OCI-LY3 (cell line): Measurements from ENCODE around the gene RASSF9.

ENCODE experiments used
- H2AFZ ChIP-seq: fragments of 200-600, 300-600 bp; shearing (Covaris generic); 2 replicates; pipeline ENCODE4 v1.6.0; 2014; ENCODE audit warnings: antibody characterized with exemption, low read depth, low read length
- H3K27ac ChIP-seq: fragments of 200-600, 300-600 bp; sonication (generic); 2 replicates; pipeline ENCODE4 v1.5.1; 2014; ENCODE audit warnings: mild to moderate bottlenecking, low read length, moderate library complexity, mixed read lengths
- H3K27me3 ChIP-seq: fragments of 200-600, 300-600 bp; sonication (generic); 2 replicates; pipeline ENCODE4 v1.6.1; 2014; ENCODE audit warnings: low read depth, low read length, mixed read lengths
- H3K36me3 ChIP-seq: fragments of 200-600, 300-600 bp; sonication (generic); replicated peaks from 2 replicates; pipeline ENCODE3; 2014; ENCODE audit warnings: low read depth, low read length, mixed read lengths
- H3K4me1 ChIP-seq: fragments of 300-600, 200-600 bp; sonication (generic); 2 replicates; pipeline ENCODE4 v1.6.1; 2014; ENCODE audit warnings: low read length, mixed read lengths
- H3K4me2 ChIP-seq: fragments of 200-600, 300-600 bp; sonication (generic); 2 replicates; pipeline ENCODE4 v1.6.1; 2014; ENCODE audit warnings: low read length, mixed read lengths
- H3K4me3 ChIP-seq: fragments of 300-600, 200-600 bp; sonication (generic); 2 replicates; pipeline ENCODE4 v1.5.1; 2014; ENCODE audit warnings: antibody characterized with exemption, mild to moderate bottlenecking, low read length, moderate library complexity
- H3K79me2 ChIP-seq: fragments of 300-600, 200-600 bp; shearing (Covaris generic); 2 replicates; pipeline ENCODE4 v1.6.1; 2014; ENCODE audit warnings: mild to moderate bottlenecking, low read length, mixed read lengths
- H3K9ac ChIP-seq: fragments of 300-600, 200-600 bp; shearing (Covaris generic); 2 replicates; pipeline ENCODE4 v1.6.0; 2014; ENCODE audit warnings: mild to moderate bottlenecking, low read length, moderate library complexity
- H3K9me3 ChIP-seq: fragments of 200-600, 300-600 bp; shearing (Covaris generic); 2 replicates; pipeline ENCODE4 v1.6.1; 2014; ENCODE audit warnings: low read length, mixed read lengths; ENCODE audit not compliant: insufficient read depth
- H4K20me1 ChIP-seq: fragments of 200-600, 300-600 bp; sonication (generic); 2 replicates; pipeline ENCODE4 v1.6.1; 2016; ENCODE audit warnings: low read length, mixed read lengths; ENCODE audit not compliant: insufficient read depth
- EZH2phosphoT487 ChIP-seq: fragments of 200-600 bp; shearing (Covaris generic); IDR thresholded peaks from 2 replicates; pipeline ENCODE4 v1.6.1; 2018; ENCODE audit warnings: antibody characterized with exemption, mixed run types, low read depth
- TF ChIP-seq, protein P1 (sequence below): fragments of 200-600, 300-600 bp; sonication (generic); IDR thresholded peaks from 2 replicates; pipeline ENCODE4 v1.5.1; 2014; ENCODE audit warnings: antibody characterized with exemption, low read length, low read depth

The RASSF9 gene

DNA sequence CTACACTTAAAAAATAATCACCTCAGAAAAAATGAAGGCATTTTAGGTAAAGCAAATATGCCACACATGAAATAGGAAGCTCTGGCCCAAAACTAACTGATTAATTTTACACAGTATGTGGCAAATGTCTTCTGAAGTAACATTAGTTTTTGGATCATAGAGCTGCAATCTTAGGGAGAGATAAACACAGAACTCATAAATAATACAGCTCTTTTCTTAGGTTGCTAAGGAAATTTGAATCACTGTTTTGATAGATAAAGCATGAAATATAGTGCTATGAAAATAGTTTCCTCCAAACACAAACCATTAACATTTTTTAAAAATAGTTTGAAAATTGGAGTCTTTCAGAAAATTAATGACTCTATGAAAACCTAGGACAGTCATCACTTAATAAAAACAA is 15.0 kb downstream of the RASSF9 start:
- H3K4me3 ChIP-seq = no peak overlapping the region
- TF ChIP-seq EZH2phosphoT487 = no peak
- TF ChIP-seq, protein P1, sequence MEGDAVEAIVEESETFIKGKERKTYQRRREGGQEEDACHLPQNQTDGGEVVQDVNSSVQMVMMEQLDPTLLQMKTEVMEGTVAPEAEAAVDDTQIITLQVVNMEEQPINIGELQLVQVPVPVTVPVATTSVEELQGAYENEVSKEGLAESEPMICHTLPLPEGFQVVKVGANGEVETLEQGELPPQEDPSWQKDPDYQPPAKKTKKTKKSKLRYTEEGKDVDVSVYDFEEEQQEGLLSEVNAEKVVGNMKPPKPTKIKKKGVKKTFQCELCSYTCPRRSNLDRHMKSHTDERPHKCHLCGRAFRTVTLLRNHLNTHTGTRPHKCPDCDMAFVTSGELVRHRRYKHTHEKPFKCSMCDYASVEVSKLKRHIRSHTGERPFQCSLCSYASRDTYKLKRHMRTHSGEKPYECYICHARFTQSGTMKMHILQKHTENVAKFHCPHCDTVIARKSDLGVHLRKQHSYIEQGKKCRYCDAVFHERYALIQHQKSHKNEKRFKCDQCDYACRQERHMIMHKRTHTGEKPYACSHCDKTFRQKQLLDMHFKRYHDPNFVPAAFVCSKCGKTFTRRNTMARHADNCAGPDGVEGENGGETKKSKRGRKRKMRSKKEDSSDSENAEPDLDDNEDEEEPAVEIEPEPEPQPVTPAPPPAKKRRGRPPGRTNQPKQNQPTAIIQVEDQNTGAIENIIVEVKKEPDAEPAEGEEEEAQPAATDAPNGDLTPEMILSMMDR = no peak
- no peaks in the 10 kb centered on the region for H3K4me1 ChIP-seq
- H3K36me3 ChIP-seq = no peaks in the 10 kb centered on the region
- H3K27me3 ChIP-seq = no peaks in the 10 kb centered on the region
- no peaks in the 10 kb centered on the region for H4K20me1 ChIP-seq
- no peak overlapping the region for H2AFZ ChIP-seq
- no peak overlapping the region for H3K4me2 ChIP-seq
- no peak overlapping the region for H3K27ac ChIP-seq
- no peaks in the 10 kb centered on the region for H3K9me3 ChIP-seq
- no peak overlapping the region for H3K9ac ChIP-seq
- no peaks in the 10 kb centered on the region for H3K79me2 ChIP-seq

DNA sequence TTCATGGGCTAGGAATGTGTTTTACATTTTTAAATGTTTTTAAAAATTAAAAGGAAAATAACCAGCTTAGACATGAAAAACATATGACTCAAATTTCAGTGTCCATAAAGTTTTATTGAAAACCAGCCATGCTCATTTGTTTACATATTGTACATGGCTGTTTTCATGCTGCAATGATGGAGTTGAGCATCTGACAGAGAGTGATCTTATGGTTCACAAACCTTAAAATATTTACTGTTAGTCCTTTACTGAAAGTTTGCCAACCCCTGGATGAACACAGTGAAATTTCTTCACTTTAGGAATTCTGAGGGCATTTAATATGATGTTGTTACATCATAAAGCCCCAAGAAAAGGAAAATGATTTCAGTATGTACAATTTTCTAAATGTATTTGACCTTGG is 16.1 kb downstream of the RASSF9 start:
- Histone ChIP-seq H2AFZ (no peak overlapping the region), H3K9me3 (no peaks in the 10 kb centered on the region), H3K36me3 (no peaks in the 10 kb centered on the region), H3K27ac (no peak overlapping the region), H3K4me3 (no peak overlapping the region), H3K9ac (no peak overlapping the region), H3K4me2 (no peak overlapping the region), H3K4me1 (no peaks in the 10 kb centered on the region), H3K79me2 (no peaks in the 10 kb centered on the region), H4K20me1 (no peaks in the 10 kb centered on the region), H3K27me3 (no peaks in the 10 kb centered on the region)
- no peak for TF ChIP-seq EZH2phosphoT487
- TF ChIP-seq, protein P1 = no peak

DNA sequence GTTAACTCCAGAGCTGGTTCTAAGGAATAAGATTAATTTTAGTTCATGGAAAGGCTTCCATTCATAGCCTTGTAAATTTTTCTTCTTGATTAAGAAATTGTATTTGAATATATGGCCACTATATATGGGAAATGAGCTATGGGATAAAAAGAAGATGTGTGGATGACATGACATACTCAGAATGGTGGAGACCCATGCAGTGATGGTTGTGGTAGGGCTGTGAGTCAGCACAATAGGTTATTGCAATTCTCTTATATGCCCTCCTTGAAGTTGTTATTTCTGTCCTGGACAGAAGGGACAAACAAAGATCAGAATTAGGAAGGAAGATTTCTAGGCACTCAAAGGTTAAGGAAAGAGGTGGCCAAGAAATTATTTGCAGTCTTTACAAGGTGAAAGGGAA is 21.5 kb downstream of the RASSF9 start:
- H3K4me3 ChIP-seq = no peak overlapping the region
- H2AFZ ChIP-seq = no peak overlapping the region
- no peak overlapping the region for H3K9ac ChIP-seq
- no peak for TF ChIP-seq EZH2phosphoT487
- TF ChIP-seq, protein P1 = no peak
- H3K27me3 ChIP-seq = no peaks in the 10 kb centered on the region
- no peak overlapping the region for H3K4me2 ChIP-seq
- no peaks in the 10 kb centered on the region for H4K20me1 ChIP-seq
- H3K9me3 ChIP-seq = no peaks in the 10 kb centered on the region
- no peaks in the 10 kb centered on the region for H3K36me3 ChIP-seq
- no peaks in the 10 kb centered on the region for H3K4me1 ChIP-seq
- H3K79me2 ChIP-seq = no peaks in the 10 kb centered on the region
- no peak overlapping the region for H3K27ac ChIP-seq

DNA sequence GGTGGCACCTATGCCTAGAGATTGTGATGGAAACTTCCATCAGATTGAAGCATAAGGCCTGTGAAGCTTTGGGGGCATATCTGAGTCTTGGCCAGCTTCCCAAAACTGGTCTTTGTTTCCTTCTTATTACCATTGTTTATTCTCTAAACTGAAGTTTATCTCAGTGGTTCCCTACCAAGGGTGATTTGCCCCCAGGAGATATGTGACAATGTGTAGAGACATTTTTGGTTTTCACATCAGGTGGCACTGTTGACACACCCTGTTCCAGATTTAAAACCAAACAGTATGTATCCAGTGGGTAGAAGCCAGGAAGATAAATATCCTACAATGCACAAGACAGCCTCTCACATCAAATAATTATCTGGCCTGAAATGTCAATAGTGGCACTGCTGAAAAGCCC is 22.1 kb downstream of the RASSF9 start:
- no peaks in the 10 kb centered on the region for H3K4me1 ChIP-seq
- no peaks in the 10 kb centered on the region for H3K9me3 ChIP-seq

More for the DNA sequence above, 22.1 kb downstream of the RASSF9 start:
- Histone ChIP-seq H3K4me2 (no peak overlapping the region), H3K27ac (no peak overlapping the region), H3K79me2 (no peaks in the 10 kb centered on the region), H3K36me3 (no peaks in the 10 kb centered on the region), H3K4me3 (no peak overlapping the region), H3K9ac (no peak overlapping the region), H2AFZ (no peak overlapping the region), H3K27me3 (no peaks in the 10 kb centered on the region), H4K20me1 (no peaks in the 10 kb centered on the region)
- TF ChIP-seq EZH2phosphoT487 = no peak
- TF ChIP-seq, protein P1 = no peak
